ENCODE results near the gene NELL2. TPM values are rescaled to one million over a fixed set of nuclear protein-coding genes. Genes with fewer than 3 reads are reported as not detected.
A peak's percentile ranks its signal among the peaks of the same experiment; 100 is the strongest.

The NELL2 gene
- total RNA-seq, 1 donor from 2014 or later: 1.0 TPM

- FAIRE-seq (no peak), DNase-seq (ENCODE audit: low read depth) (peak; percentile 0)
- no peak overlapping the region for H3K9ac ChIP-seq (ENCODE audit: low read length)
- TF ChIP-seq EZH2 (IDR thresholded peaks at IDR 0.05; ENCODE audit: insufficient read depth, low read length): no peak
- H3K27me3 Mint-ChIP-seq (ENCODE audit: low read depth, unreplicated experiment): no peaks in the 10 kb centered on the region
- no peak overlapping the region for H2AFZ ChIP-seq (ENCODE audit: low read depth, low read length)
- H3K27ac ChIP-seq (ENCODE audit: low read depth, low read length): no peak overlapping the region
- no peaks in the 10 kb centered on the region for H3K9me3 Mint-ChIP-seq (ENCODE audit: unreplicated experiment)
- H3K27ac Mint-ChIP-seq (ENCODE audit: unreplicated experiment): no peak overlapping the region
- H3K79me2 ChIP-seq (ENCODE audit: insufficient read depth, low read length): no peaks in the 10 kb centered on the region
- H3K4me2 ChIP-seq (ENCODE audit: low read length): no peak overlapping the region
- no peaks in the 10 kb centered on the region for H3K36me3 ChIP-seq (ENCODE audit: insufficient read depth, low read length)
- H3K4me3 ChIP-seq (ENCODE audit: insufficient read depth, low read depth, low read length): no peak overlapping the region
- peaks cover 3% of the 10 kb centered on the region for H3K9me3 ChIP-seq (ENCODE audit: insufficient read depth, low read depth, low read length)
- H3K4me1 ChIP-seq (ENCODE audit: insufficient read depth, low read length): no peaks in the 10 kb centered on the region
- no peak overlapping the region for H3K4me3 Mint-ChIP-seq (ENCODE audit: unreplicated experiment)
- H4K20me1 ChIP-seq (ENCODE audit: insufficient read depth, low read length): no peaks in the 10 kb centered on the region
- H3K36me3 Mint-ChIP-seq (ENCODE audit: low read depth, unreplicated experiment): no peaks in the 10 kb centered on the region
- H3K27me3 ChIP-seq (ENCODE audit: insufficient read depth, low read length): no peaks in the 10 kb centered on the region
- no peaks in the 10 kb centered on the region for H3K4me1 Mint-ChIP-seq (ENCODE audit: low read depth, unreplicated experiment)
Observed at GRCh38 chr12:44777044-44777443, 99.1 kb downstream of the NELL2 start.

- Histone ChIP-seq H2AFZ (ENCODE audit: low read depth, low read length) (no peak overlapping the region), H4K20me1 (ENCODE audit: insufficient read depth, low read length) (no peaks in the 10 kb centered on the region)
- H3K27ac Mint-ChIP-seq (ENCODE audit: unreplicated experiment): no peak overlapping the region
Observed at GRCh38 chr12:44775901-44776300, 100.2 kb downstream of the NELL2 start.

GRCh38 chr12:44774815-44775411, 101.2 kb downstream of the NELL2 start:
- H3K27ac Mint-ChIP-seq (ENCODE audit: unreplicated experiment): no peak overlapping the region
- H2AFZ ChIP-seq (ENCODE audit: low read depth, low read length): no peak overlapping the region
- TF ChIP-seq EZH2 (IDR thresholded peaks at IDR 0.05; ENCODE audit: insufficient read depth, low read length) (no peak), CTCF (IDR thresholded peaks at IDR 0.05; ENCODE audit: insufficient read depth, low read depth, low read length) (peak; percentile 43)
- no peak for FAIRE-seq
- H3K27ac ChIP-seq (ENCODE audit: low read depth, low read length): no peak overlapping the region
- no peaks in the 10 kb centered on the region for H3K36me3 Mint-ChIP-seq (ENCODE audit: low read depth, unreplicated experiment)
- H3K4me2 ChIP-seq (ENCODE audit: low read length): no peak overlapping the region
- no peaks in the 10 kb centered on the region for H3K9me3 Mint-ChIP-seq (ENCODE audit: unreplicated experiment)
- H3K4me3 Mint-ChIP-seq (ENCODE audit: unreplicated experiment): no peak overlapping the region
- H3K79me2 ChIP-seq (ENCODE audit: insufficient read depth, low read length): no peaks in the 10 kb centered on the region
- DNase-seq (ENCODE audit: low read depth): no peak
- H3K36me3 ChIP-seq (ENCODE audit: insufficient read depth, low read length): no peaks in the 10 kb centered on the region
- no peak overlapping the region for H3K4me3 ChIP-seq (ENCODE audit: insufficient read depth, low read depth, low read length)
- H3K27me3 Mint-ChIP-seq (ENCODE audit: low read depth, unreplicated experiment): no peaks in the 10 kb centered on the region
- no peak overlapping the region for H3K9ac ChIP-seq (ENCODE audit: low read length)
- H3K27me3 ChIP-seq (ENCODE audit: insufficient read depth, low read length): no peaks in the 10 kb centered on the region
- no peaks in the 10 kb centered on the region for H3K4me1 ChIP-seq (ENCODE audit: insufficient read depth, low read length)
- no peaks in the 10 kb centered on the region for H3K4me1 Mint-ChIP-seq (ENCODE audit: low read depth, unreplicated experiment)
- H4K20me1 ChIP-seq (ENCODE audit: insufficient read depth, low read length): no peaks in the 10 kb centered on the region
- no peaks in the 10 kb centered on the region for H3K9me3 ChIP-seq (ENCODE audit: insufficient read depth, low read depth, low read length)

More at GRCh38 chr12:44775901-44776300, 100.2 kb downstream of the NELL2 start:
- Histone ChIP-seq H3K9ac (ENCODE audit: low read length) (no peak overlapping the region), H3K79me2 (ENCODE audit: insufficient read depth, low read length) (no peaks in the 10 kb centered on the region), H3K4me2 (ENCODE audit: low read length) (no peak overlapping the region), H3K36me3 (ENCODE audit: insufficient read depth, low read length) (no peaks in the 10 kb centered on the region), H3K27me3 (ENCODE audit: insufficient read depth, low read length) (no peaks in the 10 kb centered on the region), H3K4me3 (ENCODE audit: insufficient read depth, low read depth, low read length) (no peak overlapping the region), H3K27ac (ENCODE audit: low read depth, low read length) (no peak overlapping the region), H3K4me1 (ENCODE audit: insufficient read depth, low read length) (no peaks in the 10 kb centered on the region), H3K9me3 (ENCODE audit: insufficient read depth, low read depth, low read length) (peaks cover 3% of the 10 kb centered on the region)
- Mint-ChIP-seq H3K9me3 (ENCODE audit: unreplicated experiment) (no peaks in the 10 kb centered on the region), H3K4me1 (ENCODE audit: low read depth, unreplicated experiment) (no peaks in the 10 kb centered on the region), H3K27me3 (ENCODE audit: low read depth, unreplicated experiment) (no peaks in the 10 kb centered on the region), H3K36me3 (ENCODE audit: low read depth, unreplicated experiment) (no peaks in the 10 kb centered on the region), H3K4me3 (ENCODE audit: unreplicated experiment) (no peak overlapping the region)
- no peak for DNase-seq (ENCODE audit: low read depth)
- TF ChIP-seq CTCF (IDR thresholded peaks at IDR 0.05; ENCODE audit: insufficient read depth, low read depth, low read length) (no peak), EZH2 (IDR thresholded peaks at IDR 0.05; ENCODE audit: insufficient read depth, low read length) (no peak)
- FAIRE-seq: no peak

Measured in astrocyte (in vitro differentiated cells and primary cell).